Right lobe of liver (tissue), 6 donors: ENCODE results near the gene ZNF35. TPM values are rescaled to one million over a fixed set of nuclear protein-coding genes. Genes with fewer than 3 reads are reported as not detected.

ENCODE experiments used
- ATAC-seq, 4 donors: fragments of 200-7000 bp; cut with Tn5 transposase; one replicate each; pipeline ENCODE4 v1.9.1; 2020; ENCODE audit warnings: mild to moderate bottlenecking in 4 of 4, moderate library complexity in 4 of 4
- DNase-seq, 3 donors: peaks; one replicate each; pipeline ENCODE4 v3.0.0-alpha.2; 2020
- H3K27ac ChIP-seq, 3 donors: fragments of 200-600 bp; one replicate each; pipeline ENCODE4 v1.8.0; 2022
- H3K27me3 ChIP-seq, 2 donors: fragments of 200-600 bp; one replicate each; pipeline ENCODE4 v1.8.0; 2022
- H3K36me3 ChIP-seq, 4 donors: fragments of 200-600 bp; sonication (generic) in 1 of 4; one replicate each; pipeline versions ENCODE4 v1.5.1 to v1.8.0; 2017 to 2022; ENCODE audit warnings: control low read depth in 1 of 4
- H3K4me1 ChIP-seq, 4 donors: fragments of 200-600 bp; sonication (generic) in 1 of 4; one replicate each; pipeline versions ENCODE4 v1.5.1 to v1.8.0; 2017 to 2022; ENCODE audit warnings: control low read depth in 1 of 4
- H3K4me3 ChIP-seq, 3 donors: fragments of 200-600 bp; one replicate each; pipeline ENCODE4 v1.8.0; 2022
- H3K9me3 ChIP-seq, 4 donors: fragments of 200-600 bp; sonication (generic) in 1 of 4; one replicate each; pipeline versions ENCODE4 v1.5.1 to v1.8.0; 2017 to 2022; ENCODE audit warnings: control low read depth in 1 of 4
- POLR2A ChIP-seq: fragments of 450-650 bp; IDR thresholded peaks from one replicate; pipeline ENCODE4 v1.6.1; 2017; ENCODE audit warnings: antibody characterized with exemption, mild to moderate bottlenecking
- WGBS: methylation state at CpG from one replicate; pipeline ENCODE4 v1.1.6; 2018; ENCODE audit warnings: low coverage, low lambda C conversion rate; ENCODE audit not compliant: insufficient coverage; ENCODE audit errors: missing lambda C conversion rate; 5-methylcytosine and 5-hydroxymethylcytosine counted together
- intact Hi-C, 2 donors: fragments of 100-400 bp; cut with DNase I; formaldehyde crosslinking; loops; one replicate each; pipeline versions ENCODE4 v1.11.2 to v1.14.1; 2022
- total RNA-seq, 6 experiments: library from RNA; depleted of rRNA in 2 of 6; stranded (reverse); fragments of >200 nt in 2 of 6; fragmentation: NEBNext Ultra II Directional in 3 of 6; extraction: Animal tissue kit (Norgen Biotek cat#: 25700) in 3 of 6; gene quantifications; one replicate each; pipeline versions ENCODE4 v1.1.0 to v1.2.4, GENCODE V29; 2016 to 2023
- TF ChIP-seq, protein P1 (sequence below), 4 donors: fragments of 200-600 bp in 3 of 4; fragments of 450-650 bp in 1 of 4; IDR thresholded peaks; one replicate each; pipeline versions ENCODE4 v1.5.1 to v1.8.0; 2016 to 2022; ENCODE audit warnings: antibody characterized with exemption in 4 of 4, mild to moderate bottlenecking in 2 of 4
- donor health status: DM: no; HTN: yes; CAD: no.
- donor health status: DM: no; HTN: no; CAD: no.
- donor health status: DM: no; HTN: no; CAD: no.
- donor health status: DM: no; HTN: yes; CAD: no.
- donor health status: DM: no; HTN: yes; CAD: no.

The ZNF35 gene
- total RNA-seq, 6 experiments from 2014 or later = 1.6 to 3.0 (median 2.1) TPM

DNA sequence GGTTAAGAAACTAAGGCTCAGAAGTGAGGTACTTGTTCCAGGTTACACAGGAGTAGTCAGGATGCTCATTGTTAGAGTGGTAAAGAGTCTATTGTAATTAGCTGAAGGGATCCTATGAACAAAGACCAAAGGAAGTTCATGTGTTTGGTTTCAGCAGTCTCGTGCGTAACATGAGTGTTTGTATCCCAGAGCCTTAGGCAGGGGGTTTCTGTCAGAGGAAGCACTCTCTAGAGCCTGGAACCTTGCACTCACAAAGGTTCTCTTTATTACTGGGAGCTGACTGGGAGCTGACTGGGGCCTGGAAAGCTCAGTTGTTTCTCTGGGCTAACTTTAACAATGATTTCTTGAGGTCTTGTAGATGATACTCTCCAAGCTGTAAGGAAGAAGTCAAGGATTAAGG, 19.8 kb upstream of the ZNF35 start:
- no peak overlapping the region for H3K27ac ChIP-seq
- H3K27me3 ChIP-seq = no peaks in the 10 kb centered on the region
- ATAC-seq (no peak), DNase-seq (no peak)
- H3K4me1 ChIP-seq = peaks cover 0 to 8% (median 4%) of the 10 kb centered on the region in 4 donors
- TF ChIP-seq, protein P1, sequence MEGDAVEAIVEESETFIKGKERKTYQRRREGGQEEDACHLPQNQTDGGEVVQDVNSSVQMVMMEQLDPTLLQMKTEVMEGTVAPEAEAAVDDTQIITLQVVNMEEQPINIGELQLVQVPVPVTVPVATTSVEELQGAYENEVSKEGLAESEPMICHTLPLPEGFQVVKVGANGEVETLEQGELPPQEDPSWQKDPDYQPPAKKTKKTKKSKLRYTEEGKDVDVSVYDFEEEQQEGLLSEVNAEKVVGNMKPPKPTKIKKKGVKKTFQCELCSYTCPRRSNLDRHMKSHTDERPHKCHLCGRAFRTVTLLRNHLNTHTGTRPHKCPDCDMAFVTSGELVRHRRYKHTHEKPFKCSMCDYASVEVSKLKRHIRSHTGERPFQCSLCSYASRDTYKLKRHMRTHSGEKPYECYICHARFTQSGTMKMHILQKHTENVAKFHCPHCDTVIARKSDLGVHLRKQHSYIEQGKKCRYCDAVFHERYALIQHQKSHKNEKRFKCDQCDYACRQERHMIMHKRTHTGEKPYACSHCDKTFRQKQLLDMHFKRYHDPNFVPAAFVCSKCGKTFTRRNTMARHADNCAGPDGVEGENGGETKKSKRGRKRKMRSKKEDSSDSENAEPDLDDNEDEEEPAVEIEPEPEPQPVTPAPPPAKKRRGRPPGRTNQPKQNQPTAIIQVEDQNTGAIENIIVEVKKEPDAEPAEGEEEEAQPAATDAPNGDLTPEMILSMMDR (IDR thresholded peaks at IDR 0.05) = no peak
- no peak for TF ChIP-seq POLR2A
- WGBS = 100% methylated on average over 2 of the region's 2 CpGs
- intact Hi-C loops = no loop called here
- H3K36me3 ChIP-seq = peaks cover 0 to 28% (median 4%) of the 10 kb centered on the region in 4 donors
- no peaks in the 10 kb centered on the region for H3K9me3 ChIP-seq
- H3K4me3 ChIP-seq = no peak overlapping the region

DNA sequence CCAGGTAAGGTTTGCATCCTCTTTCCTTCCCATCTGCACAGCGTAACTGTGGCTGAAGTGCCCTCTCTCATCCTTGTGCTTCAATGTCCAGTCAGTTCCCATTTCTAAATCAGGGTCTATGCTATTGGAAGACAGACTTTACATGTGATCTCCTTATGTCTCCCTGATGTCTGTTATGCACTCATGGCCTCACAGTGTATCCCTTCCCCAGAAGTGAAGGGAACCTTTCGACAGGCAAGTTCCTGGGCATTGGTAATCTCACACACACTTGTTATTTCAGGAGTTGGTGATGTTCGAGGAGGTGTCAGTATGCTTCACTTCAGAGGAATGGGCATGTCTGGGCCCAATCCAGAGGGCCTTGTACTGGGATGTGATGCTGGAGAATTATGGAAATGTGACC, 16.3 kb upstream of the ZNF35 start:
- H3K4me1 ChIP-seq = no peaks in the 10 kb centered on the region
- H3K27me3 ChIP-seq = no peaks in the 10 kb centered on the region
- TF ChIP-seq POLR2A = no peak
- TF ChIP-seq, protein P1 (IDR thresholded peaks at IDR 0.05) = no peak
- H3K36me3 ChIP-seq = peaks cover 0 to 40% (median 10%) of the 10 kb centered on the region in 4 donors
- ATAC-seq (no peak), DNase-seq (no peak)
- no peak overlapping the region for H3K27ac ChIP-seq
- WGBS = 93% methylated on average over 2 of the region's 3 CpGs
- intact Hi-C loops = no loop called here
- no peaks in the 10 kb centered on the region for H3K9me3 ChIP-seq
- H3K4me3 ChIP-seq = no peak overlapping the region

DNA sequence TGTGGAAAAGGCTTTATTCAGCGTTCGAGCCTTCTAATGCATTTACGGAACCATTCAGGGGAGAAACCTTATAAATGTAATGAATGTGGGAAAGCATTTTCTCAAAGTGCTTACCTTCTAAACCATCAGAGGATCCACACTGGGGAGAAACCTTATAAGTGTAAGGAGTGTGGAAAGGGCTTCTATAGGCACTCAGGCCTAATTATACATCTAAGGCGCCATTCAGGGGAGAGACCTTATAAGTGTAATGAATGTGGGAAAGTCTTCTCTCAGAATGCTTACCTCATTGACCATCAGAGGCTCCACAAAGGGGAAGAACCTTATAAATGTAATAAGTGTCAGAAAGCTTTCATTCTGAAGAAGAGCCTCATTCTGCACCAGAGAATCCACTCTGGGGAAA, 6.2 kb upstream of the ZNF35 start:
- no peak for TF ChIP-seq POLR2A
- TF ChIP-seq, protein P1 (IDR thresholded peaks at IDR 0.05) = no peak
- Histone ChIP-seq H3K36me3 (peaks cover 0 to 44% (median 23%) of the 10 kb centered on the region in 4 donors), H3K9me3 (peaks cover 0 to 34% (median 20%) of the 10 kb centered on the region in 4 donors), H3K4me1 (no peaks in the 10 kb centered on the region), H3K27me3 (no peaks in the 10 kb centered on the region), H3K27ac (no peak overlapping the region), H3K4me3 (no peak overlapping the region)
- no peak for DNase-seq
- 91% methylated on average over 4 of the region's 4 CpGs for WGBS
- no peak for ATAC-seq
- intact Hi-C loops = no loop called here

DNA sequence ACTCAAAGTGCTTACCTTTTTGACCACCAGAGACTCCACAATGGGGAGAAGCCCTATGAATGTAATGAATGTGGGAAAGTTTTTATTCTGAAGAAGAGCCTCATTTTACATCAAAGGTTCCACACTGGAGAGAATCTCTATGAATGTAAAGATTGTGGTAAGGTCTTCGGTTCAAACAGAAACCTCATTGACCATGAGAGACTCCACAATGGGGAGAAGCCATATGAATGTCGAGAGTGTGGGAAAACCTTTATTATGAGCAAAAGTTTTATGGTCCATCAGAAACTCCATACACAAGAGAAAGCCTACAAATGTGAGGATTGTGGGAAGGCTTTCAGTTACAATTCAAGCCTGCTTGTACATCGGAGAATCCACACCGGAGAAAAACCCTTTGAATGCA, 5.5 kb upstream of the ZNF35 start:
- WGBS = 96% methylated on average over 4 of the region's 4 CpGs
- DNase-seq (no peak), ATAC-seq (no peak)
- H3K27ac ChIP-seq = no peak overlapping the region
- TF ChIP-seq, protein P1 (IDR thresholded peaks at IDR 0.05) = no peak
- no peak for TF ChIP-seq POLR2A
- intact Hi-C loops = no loop called here
- no peaks in the 10 kb centered on the region for H3K4me1 ChIP-seq
- H3K4me3 ChIP-seq = no peak overlapping the region
- no peaks in the 10 kb centered on the region for H3K27me3 ChIP-seq
- H3K9me3 ChIP-seq = peaks cover 0 to 30% (median 19%) of the 10 kb centered on the region in 4 donors
- H3K36me3 ChIP-seq = peaks cover 0 to 42% (median 20%) of the 10 kb centered on the region in 4 donors

DNA sequence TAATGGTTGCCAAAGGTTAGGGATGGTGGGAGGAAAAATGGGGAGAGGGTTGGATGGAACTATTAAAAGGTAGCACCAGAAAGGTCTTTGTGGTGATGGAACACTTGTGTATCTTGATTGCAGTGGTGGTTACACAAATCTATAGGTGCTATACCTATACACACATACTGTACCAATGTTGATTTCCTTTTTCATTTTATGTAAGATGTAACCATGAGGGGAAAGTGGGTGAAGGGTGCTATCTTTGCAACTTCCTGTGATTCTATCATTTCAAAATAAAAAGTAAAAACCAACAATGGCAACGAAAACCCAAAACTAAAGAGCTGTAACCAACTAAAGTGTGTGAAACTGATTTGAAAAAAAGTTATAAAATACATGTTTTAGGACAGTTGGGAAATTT, 761 bp upstream of the ZNF35 start:
- ATAC-seq (no peak), DNase-seq (no peak)
- TF ChIP-seq, protein P1 (IDR thresholded peaks at IDR 0.05) = no peak
- no peak for TF ChIP-seq POLR2A
- intact Hi-C loops = no loop called here
- H3K27ac ChIP-seq = no peak overlapping the region
- H3K9me3 ChIP-seq = peaks cover 0 to 10% (median 8%) of the 10 kb centered on the region in 4 donors
- H3K4me1 ChIP-seq = peaks cover 0 to 5% (median 0%) of the 10 kb centered on the region in 4 donors
- H3K4me3 ChIP-seq = no peak overlapping the region
- H3K27me3 ChIP-seq = no peaks in the 10 kb centered on the region
- 84% methylated on average over 1 of the region's 1 CpG for WGBS
- H3K36me3 ChIP-seq = peaks cover 0 to 23% (median 5%) of the 10 kb centered on the region in 4 donors
